ENCODE results near the gene B4GALT2. TPM values are rescaled to one million over a fixed set of nuclear protein-coding genes. Genes with fewer than 3 reads are reported as not detected.

Gene B4GALT2
- total and polyA plus RNA-seq, 9 of the 15 experiments (the other 6 are each of a cell fraction or from before 2014, with no cell fraction given), result 1.3 to 86.8 (median 43.8) TPM

DNA sequence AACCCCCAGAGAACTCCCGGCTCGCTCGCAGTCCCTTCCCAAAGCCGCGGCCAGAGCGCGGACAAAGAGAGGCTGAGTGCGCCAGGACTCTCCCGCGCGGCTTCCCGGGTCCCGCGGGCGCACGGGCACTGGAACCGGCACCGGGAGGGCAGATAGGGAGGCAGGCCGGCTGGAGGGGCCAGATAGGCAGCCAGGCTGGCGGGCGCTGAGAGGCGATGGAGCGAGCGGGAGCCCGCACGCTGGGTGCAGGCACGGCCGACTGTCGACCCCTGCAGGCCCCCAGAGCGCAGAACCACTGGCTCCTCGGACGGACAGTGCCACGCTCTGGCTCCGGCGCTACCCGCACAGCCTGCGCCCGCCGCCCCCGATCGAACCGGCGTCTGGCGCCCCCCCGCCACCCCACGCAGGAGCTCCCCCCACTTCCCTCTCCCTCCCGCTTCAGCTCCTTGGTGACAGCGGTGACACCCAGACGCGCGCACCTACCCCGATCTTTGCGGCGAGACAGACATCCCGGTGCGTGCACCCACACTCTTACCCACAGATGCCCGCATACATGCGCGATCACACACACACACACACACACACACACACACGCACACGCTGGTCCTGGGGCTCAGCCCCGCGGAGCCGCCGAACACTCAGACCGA lies 51.7 kb downstream of the B4GALT2 start (continued):
- TF ChIP-seq, protein P1, sequence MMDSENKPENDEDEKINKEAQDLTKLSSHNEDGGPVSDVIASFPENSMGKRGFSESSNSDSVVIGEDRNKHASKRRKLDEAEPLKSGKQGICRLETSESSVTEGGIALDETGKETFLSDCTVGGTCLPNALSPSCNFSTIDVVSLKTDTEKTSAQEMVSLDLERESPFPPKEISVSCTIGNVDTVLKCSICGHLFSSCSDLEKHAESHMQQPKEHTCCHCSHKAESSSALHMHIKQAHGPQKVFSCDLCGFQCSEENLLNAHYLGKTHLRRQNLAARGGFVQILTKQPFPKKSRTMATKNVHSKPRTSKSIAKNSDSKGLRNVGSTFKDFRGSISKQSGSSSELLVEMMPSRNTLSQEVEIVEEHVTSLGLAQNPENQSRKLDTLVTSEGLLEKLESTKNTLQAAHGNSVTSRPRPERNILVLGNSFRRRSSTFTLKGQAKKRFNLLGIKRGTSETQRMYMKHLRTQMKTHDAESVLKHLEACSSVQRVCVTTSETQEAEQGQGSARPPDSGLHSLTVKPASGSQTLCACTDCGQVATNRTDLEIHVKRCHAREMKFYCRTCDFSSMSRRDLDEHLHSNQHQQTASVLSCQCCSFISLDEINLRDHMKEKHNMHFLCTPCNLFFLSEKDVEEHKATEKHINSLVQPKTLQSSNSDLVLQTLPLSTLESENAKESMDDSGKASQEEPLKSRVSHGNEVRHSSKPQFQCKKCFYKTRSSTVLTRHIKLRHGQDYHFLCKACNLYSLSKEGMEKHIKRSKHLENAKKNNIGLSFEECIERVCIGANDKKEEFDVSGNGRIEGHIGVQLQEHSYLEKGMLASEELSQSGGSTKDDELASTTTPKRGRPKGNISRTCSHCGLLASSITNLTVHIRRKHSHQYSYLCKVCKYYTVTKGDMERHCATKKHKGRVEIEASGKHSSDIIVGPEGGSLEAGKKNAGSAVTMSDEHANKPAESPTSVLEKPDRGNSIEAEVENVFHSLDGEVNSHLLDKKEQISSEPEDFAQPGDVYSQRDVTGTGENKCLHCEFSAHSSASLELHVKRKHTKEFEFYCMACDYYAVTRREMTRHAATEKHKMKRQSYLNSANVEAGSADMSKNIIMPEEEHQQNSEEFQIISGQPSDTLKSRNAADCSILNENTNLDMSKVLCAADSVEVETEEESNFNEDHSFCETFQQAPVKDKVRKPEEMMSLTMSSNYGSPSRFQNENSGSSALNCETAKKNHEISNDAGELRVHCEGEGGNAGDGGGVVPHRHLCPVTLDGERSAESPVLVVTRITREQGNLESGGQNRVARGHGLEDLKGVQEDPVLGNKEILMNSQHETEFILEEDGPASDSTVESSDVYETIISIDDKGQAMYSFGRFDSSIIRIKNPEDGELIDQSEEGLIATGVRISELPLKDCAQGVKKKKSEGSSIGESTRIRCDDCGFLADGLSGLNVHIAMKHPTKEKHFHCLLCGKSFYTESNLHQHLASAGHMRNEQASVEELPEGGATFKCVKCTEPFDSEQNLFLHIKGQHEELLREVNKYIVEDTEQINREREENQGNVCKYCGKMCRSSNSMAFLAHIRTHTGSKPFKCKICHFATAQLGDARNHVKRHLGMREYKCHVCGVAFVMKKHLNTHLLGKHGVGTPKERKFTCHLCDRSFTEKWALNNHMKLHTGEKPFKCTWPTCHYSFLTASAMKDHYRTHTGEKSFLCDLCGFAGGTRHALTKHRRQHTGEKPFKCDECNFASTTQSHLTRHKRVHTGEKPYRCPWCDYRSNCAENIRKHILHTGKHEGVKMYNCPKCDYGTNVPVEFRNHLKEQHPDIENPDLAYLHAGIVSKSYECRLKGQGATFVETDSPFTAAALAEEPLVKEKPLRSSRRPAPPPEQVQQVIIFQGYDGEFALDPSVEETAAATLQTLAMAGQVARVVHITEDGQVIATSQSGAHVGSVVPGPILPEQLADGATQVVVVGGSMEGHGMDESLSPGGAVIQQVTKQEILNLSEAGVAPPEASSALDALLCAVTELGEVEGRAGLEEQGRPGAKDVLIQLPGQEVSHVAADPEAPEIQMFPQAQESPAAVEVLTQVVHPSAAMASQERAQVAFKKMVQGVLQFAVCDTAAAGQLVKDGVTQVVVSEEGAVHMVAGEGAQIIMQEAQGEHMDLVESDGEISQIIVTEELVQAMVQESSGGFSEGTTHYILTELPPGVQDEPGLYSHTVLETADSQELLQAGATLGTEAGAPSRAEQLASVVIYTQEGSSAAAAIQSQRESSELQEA (IDR thresholded peaks at IDR 0.05; ENCODE audit: low read depth), result no peak
- TF ChIP-seq NCOA4 (IDR thresholded peaks at IDR 0.05; ENCODE audit: partially characterized antibody) (no peak), STAG1 (CRISPR knock-in tag; IDR thresholded peaks at IDR 0.05; ENCODE audit: borderline replicate concordance) (peak; percentile 45; the same call in 1 of the 2 replicates), ARHGAP35 (IDR thresholded peaks at IDR 0.05; ENCODE audit: partially characterized antibody) (peak; percentile 57), POLR2A (conservative IDR thresholded peaks at IDR 0.05) (no peak), POLR2H (tag; IDR thresholded peaks at IDR 0.05; ENCODE audit: low read depth) (no peak), SAP30 (IDR thresholded peaks at IDR 0.05; ENCODE audit: borderline replicate concordance, insufficient read depth, low read depth, low read length, poor library complexity, severe bottlenecking) (peak; percentile 31), HNRNPL (IDR thresholded peaks at IDR 0.05; ENCODE audit: low read depth, low read length) (peak; percentile 93), RBBP5 (IDR thresholded peaks at IDR 0.05; ENCODE audit: borderline replicate concordance, insufficient read depth, low read length, poor library complexity, severe bottlenecking) (peak; percentile 74), ZNF316 (IDR thresholded peaks at IDR 0.05) (no peak), KDM2B (CRISPR knock-in tag; IDR thresholded peaks at IDR 0.05) (no peak)
- TF ChIP-seq, protein P2, sequence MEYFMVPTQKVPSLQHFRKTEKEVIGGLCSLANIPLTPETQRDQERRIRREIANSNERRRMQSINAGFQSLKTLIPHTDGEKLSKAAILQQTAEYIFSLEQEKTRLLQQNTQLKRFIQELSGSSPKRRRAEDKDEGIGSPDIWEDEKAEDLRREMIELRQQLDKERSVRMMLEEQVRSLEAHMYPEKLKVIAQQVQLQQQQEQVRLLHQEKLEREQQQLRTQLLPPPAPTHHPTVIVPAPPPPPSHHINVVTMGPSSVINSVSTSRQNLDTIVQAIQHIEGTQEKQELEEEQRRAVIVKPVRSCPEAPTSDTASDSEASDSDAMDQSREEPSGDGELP (CRISPR knock-in tag; IDR thresholded peaks at IDR 0.05; ENCODE audit: borderline replicate concordance), result no peak; the same call in 1 of the 2 replicates
- TF ChIP-seq, protein P3, sequence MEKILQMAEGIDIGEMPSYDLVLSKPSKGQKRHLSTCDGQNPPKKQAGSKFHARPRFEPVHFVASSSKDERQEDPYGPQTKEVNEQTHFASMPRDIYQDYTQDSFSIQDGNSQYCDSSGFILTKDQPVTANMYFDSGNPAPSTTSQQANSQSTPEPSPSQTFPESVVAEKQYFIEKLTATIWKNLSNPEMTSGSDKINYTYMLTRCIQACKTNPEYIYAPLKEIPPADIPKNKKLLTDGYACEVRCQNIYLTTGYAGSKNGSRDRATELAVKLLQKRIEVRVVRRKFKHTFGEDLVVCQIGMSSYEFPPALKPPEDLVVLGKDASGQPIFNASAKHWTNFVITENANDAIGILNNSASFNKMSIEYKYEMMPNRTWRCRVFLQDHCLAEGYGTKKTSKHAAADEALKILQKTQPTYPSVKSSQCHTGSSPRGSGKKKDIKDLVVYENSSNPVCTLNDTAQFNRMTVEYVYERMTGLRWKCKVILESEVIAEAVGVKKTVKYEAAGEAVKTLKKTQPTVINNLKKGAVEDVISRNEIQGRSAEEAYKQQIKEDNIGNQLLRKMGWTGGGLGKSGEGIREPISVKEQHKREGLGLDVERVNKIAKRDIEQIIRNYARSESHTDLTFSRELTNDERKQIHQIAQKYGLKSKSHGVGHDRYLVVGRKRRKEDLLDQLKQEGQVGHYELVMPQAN (IDR thresholded peaks at IDR 0.05; ENCODE audit: borderline replicate concordance), result peak; percentile 67; the same call in 1 of the 2 replicates
- TF ChIP-seq, protein P4, sequence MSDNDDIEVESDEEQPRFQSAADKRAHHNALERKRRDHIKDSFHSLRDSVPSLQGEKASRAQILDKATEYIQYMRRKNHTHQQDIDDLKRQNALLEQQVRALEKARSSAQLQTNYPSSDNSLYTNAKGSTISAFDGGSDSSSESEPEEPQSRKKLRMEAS (CRISPR knock-in tag; IDR thresholded peaks at IDR 0.05), result peak; percentile 36; the same call in 1 of the 2 replicates

Measured in K562 (cell line).